GM21723 (cell line): ENCODE data around the gene FAF2.
A peak's percentile ranks its signal among the peaks of the same experiment; 100 is the strongest.
"Not testable (repeated sequence)": the region's sequence is repeated elsewhere in the genome, so short reads cannot be mapped to it uniquely, and the experiment has no call there.

ENCODE experiments used
- ATAC-seq: cut with Tn5 transposase; IDR thresholded peaks from one replicate; pipeline ENCODE4 v1.9.1; 2021; ENCODE audit warnings: mild to moderate bottlenecking, moderate library complexity; ENCODE audit not compliant: unreplicated experiment

The FAF2 gene

GRCh38 chr5:176416965-176417364 lies 31.2 kb upstream of the FAF2 start:
- ATAC-seq: no peak

GRCh38 chr5:176418251-176418650 lies 29.9 kb upstream of the FAF2 start:
- ATAC-seq: no peak

DNA sequence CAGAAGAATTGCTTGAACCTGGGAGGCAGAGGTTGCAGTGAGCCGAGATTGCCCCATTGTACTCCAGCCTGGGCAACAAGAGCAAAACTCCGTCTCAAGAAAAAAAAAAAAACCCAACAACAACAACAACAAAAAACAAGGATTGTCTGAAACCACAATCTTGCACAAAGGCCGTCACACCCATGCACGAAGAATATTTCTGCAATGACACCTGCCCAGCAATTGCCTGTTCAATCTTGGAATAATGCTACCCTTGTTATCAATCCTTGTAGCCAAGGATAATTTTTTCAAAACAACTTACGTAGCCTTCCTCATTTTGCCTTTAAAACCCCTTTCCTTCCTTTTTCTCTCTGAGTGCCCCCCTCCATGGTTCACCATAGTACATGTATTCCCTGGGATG lies 28.1 kb upstream of the FAF2 start:
- no peak for ATAC-seq

- no peak for ATAC-seq
Measured at GRCh38 chr5:176420972-176421544, 27.1 kb upstream of the FAF2 start.

DNA sequence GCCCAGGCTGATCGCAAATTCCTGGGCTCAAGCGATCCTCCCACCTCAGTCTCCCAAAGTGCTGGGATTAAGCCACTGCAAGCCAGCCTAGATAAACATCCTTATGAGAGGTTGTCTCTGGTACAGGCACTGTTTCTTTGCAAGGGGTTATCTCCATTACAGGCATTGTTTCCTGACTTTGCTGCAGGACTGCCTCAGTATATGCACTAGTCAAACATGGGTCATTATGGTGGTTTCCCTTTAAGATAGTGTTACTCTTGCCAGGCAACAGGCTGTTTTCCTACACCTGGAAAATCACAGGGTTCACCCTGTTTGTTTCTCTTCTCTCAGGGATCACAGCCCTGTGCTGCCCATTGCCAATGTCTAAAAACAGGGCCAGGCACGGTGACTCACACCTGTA lies 24.0 kb upstream of the FAF2 start:
- no peak for ATAC-seq

DNA sequence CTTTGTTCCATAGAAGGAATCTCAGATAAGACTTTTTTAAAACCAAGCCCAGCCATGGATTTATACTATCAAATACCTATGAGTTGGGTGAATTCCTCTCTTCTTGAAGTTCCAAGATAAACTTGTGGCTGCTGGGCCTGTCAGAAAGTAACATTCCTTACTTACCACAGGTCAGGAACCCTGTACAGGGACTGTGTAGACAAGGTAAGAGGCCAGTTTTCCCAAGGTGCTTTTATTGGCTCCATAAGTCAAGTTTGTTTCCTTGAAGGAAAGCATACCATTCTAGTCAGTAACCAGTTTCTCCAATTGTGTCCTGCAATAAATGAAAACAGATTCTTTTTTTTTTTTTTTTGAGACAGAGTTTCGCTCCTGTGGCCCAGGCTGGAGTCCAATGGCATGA lies 23.0 kb upstream of the FAF2 start:
- no peak for ATAC-seq

DNA sequence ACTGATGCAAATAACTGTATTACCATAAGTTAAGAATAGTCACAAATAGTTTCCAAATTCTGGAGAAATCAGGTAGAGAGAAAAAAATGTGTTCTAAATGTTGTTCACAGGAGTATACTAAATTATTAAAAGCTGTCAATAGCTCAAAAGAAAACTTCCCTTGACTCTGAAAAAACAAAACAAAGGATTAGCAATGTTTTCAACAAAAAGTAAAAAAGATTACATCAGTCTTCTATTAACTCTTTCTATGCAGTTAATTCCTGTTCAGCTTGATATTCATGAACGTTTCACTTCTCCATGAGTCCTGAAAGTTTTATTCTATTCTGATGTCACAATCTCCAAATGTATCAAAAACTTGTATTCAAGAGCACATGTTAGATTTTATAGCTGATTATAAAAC lies 22.4 kb upstream of the FAF2 start:
- ATAC-seq: no peak

GRCh38 chr5:176426876-176427275 lies 21.3 kb upstream of the FAF2 start:
- no peak for ATAC-seq

DNA sequence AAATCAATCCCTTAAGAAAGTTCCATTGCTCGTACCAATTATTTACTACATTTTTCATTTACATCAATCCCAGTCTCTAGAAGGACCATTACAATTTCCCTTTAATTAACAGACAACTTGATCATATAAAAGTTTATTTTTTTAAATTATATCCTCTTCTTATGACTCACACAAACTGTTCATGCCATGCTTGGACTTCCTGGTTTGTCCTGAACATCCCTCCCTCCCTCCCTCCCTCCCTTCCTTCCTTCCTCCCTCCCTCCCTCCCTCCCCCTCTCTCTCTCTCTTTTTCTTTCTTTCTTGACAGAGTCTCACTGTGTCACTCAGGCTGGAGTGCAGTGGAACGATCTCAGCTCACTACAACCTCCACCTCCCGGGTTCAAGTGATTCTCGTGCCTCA lies 20.2 kb upstream of the FAF2 start:
- ATAC-seq: no peak

- no peak for ATAC-seq
Measured at GRCh38 chr5:176429972-176430371, 18.2 kb upstream of the FAF2 start.

GRCh38 chr5:176432707-176433106 lies 15.5 kb upstream of the FAF2 start:
- no peak for ATAC-seq

- ATAC-seq: no peak
Measured at GRCh38 chr5:176436656-176437055, 11.5 kb upstream of the FAF2 start.

GRCh38 chr5:176438959-176439757 lies 9.0 kb upstream of the FAF2 start:
- ATAC-seq: no peak

DNA sequence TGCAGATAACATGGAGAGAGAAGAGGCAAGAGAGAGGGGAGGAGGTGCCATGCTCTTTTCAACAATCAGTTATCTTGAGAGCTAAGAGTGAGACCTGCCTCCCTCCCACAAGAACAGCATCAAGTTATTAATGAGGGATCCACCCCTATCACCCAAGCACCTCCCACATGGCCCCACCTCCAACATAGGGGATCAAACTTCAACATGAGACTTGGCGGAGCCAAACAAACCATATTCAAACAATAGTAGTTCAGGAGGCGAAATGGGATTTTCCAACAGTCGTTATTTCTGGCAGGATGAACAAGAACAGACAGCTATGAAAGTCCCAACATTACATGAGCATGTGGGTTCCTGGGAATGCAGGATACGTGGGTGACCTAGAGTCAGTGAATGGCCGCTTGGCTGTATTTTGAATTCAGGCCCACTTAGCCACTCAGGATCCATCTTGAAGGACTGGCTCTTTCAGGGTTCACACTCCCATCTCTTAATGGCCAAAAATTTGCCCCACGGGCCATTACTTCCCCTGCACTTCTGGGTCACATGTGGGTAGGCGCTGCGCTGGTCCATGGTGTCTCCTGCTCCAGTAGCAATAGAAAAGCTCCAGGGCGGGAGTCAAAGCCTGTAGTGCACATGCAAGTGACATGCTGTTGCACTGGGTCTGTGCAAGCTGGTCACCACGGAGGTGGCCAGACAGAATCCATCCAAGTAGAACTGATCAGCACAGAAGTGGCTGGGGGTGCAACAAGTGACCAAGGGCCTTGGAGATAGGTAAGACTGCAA lies 7.1 kb upstream of the FAF2 start:
- no peak for ATAC-seq

DNA sequence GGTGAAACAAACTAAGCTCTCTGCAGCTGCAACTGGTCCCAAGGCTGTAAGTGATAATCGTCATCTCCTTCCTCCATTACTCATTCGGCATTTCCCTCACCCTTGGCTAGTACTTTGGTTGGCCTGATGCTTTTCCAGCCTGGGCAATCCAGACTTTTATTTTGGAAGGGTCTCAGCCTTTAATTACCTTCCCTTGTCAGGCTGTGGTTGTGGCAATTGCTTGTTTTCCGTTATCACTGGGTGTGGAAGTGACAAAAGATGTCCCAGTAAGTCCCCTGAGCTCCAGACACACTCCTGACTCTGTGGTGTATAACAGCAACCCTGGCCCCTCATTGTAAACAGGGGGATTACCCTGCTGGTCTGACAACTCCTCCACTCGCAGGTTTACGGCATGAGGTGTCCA lies 6.3 kb upstream of the FAF2 start:
- no peak for ATAC-seq

GRCh38 chr5:176442911-176443310 lies 5.3 kb upstream of the FAF2 start:
- ATAC-seq: not testable (repeated sequence)

DNA sequence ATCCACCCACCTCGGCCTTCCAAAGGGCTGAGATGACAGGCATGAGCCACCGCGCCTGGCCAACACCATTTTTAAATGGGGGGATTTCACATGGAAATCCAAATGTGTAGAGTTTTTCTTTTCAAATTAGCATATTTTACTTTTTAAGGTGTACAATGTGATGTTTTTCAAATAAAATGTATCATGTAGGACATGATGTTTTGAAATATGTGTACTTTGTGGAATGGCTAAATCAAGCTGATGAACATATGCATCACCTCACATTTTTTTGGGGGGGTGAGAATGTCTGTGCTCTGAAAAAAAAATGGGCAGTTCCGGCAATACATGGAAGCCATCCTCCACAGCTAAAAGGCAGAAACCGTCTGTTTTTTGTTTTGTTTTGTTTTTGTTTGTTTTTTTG lies 3.4 kb upstream of the FAF2 start:
- ATAC-seq: no peak

GRCh38 chr5:176446028-176446665 lies 2.0 kb upstream of the FAF2 start:
- ATAC-seq: no peak

DNA sequence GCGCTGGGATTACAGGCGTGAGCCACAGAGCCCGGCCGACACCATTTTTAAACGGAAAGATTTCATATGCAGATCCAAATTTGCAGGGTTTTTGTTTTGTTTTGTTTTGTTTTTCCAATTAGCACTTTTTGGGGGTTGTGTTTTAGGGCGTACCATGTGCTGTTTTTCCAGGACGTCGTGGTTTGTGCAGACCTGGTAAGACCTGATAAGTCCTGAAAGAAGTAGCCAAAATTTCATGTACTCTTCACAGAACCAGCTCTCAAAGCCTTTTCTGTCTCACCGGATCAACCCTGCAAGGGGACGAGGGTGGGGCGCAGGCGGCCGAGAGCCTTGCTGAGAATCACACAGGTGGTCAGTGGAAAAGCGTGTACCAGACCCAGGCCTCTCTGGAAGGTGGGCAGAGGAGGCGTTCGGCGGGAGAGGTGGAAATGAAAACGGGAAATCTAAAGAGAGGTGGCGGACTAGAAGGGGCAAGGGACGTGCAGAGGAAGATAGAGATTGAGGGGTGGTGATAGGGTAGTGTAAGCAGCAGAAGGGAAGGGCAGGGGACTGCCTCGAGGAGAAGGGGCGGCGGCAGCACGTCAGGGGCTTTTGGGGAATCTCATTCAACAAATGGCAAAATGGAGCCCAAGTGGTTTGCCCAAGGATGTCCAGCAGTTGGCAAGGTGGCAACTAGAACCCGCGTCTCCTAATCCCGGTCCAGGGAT lies 1.1 kb upstream of the FAF2 start:
- peak; percentile 4 for ATAC-seq

DNA sequence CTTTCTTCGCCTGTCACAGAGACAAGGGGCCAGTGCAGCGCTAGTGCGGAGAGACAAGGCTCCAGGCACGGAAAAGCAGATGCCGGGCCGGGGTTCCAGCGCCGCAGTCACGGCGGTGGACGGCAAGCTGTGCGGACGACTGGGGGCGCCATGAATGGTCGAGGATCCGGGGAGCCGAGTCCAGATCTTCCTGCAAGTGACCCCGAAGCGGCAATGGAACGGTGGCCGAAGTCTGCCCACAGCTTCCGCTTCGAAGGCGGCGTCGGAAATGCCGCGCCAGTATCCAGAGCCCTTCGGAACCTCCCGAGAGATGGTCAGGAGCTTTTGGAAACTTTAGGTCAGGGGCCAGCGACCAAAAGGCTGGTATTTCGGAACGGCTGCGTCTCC lies 601 bp upstream of the FAF2 start:
- peak; percentile 37 for ATAC-seq

GRCh38 chr5:176450077-176450476 lies 1.9 kb downstream of the FAF2 start:
- ATAC-seq: no peak
